CD14-positive monocyte (primary cell): ENCODE data around the gene KCNA10. TPM values are rescaled to one million over a fixed set of nuclear protein-coding genes. Genes with fewer than 3 reads are reported as not detected.

Experiments used
- DNase-seq, 3 donors: peaks; one replicate each; pipeline ENCODE4 v3.0.0-alpha.2; 2011 to 2022
- H2AFZ ChIP-seq: 2 replicates; pipeline ENCODE4 v1.6.0; 2012; ENCODE audit warnings: mild to moderate bottlenecking, low read depth, low read length, inconsistent platforms; ENCODE audit not compliant: insufficient read depth, poor library complexity, severe bottlenecking
- H3K27ac ChIP-seq, 2 donors: 1 replicate in 1 of 2; 2 replicates in 1 of 2; pipeline ENCODE4 v1.5.1; 2012 to 2013; ENCODE audit warnings: low read length in 2 of 2, control low read depth in 1 of 2, inconsistent platforms in 1 of 2, low read depth in 1 of 2, mild to moderate bottlenecking in 1 of 2
- H3K27me3 ChIP-seq, 2 donors: one replicate each; pipeline versions ENCODE4 v1.6.0 to v1.6.1; 2011 to 2013; ENCODE audit warnings: low read length in 2 of 2; ENCODE audit not compliant: control insufficient read depth in 2 of 2, insufficient read depth in 2 of 2
- H3K36me3 ChIP-seq, 2 donors: replicated peaks in 1 of 2; 1 replicate in 1 of 2; 2 replicates in 1 of 2; pipeline versions ENCODE4 v1.5.1 to v1.6.1; 2012 to 2013; ENCODE audit warnings: low read length in 2 of 2, control low read depth in 1 of 2, inconsistent platforms in 1 of 2, mild to moderate bottlenecking in 1 of 2; ENCODE audit not compliant: insufficient read depth in 2 of 2, control insufficient read depth in 1 of 2
- H3K4me1 ChIP-seq, 2 donors: 1 replicate in 1 of 2; 2 replicates in 1 of 2; pipeline versions ENCODE4 v1.5.1 to v1.6.1; 2012 to 2013; ENCODE audit warnings: low read length in 2 of 2, control low read depth in 1 of 2, inconsistent platforms in 1 of 2, mild to moderate bottlenecking in 1 of 2, moderate library complexity in 1 of 2; ENCODE audit not compliant: insufficient read depth in 2 of 2, control insufficient read depth in 1 of 2
- H3K4me2 ChIP-seq: replicated peaks from 2 replicates; pipeline ENCODE3; 2012; ENCODE audit warnings: low read length, moderate library complexity, mild to moderate bottlenecking; ENCODE audit not compliant: poor library complexity, severe bottlenecking; ENCODE audit errors: extremely low read depth
- H3K4me3 ChIP-seq, 3 experiments: fragments of 200-600 bp in 1 of 3; sonication (generic) in 1 of 3; replicated peaks in 1 of 3; 1 replicate in 2 of 3; 2 replicates in 1 of 3; pipeline ENCODE4 v1.5.1; 2011 to 2013; ENCODE audit warnings: low read length in 3 of 3, mild to moderate bottlenecking in 3 of 3, control low read depth in 2 of 3, low read depth in 2 of 3, inconsistent platforms in 1 of 3, moderate library complexity in 1 of 3
- H3K79me2 ChIP-seq: 2 replicates; pipeline ENCODE4 v1.6.0; 2012; ENCODE audit warnings: mild to moderate bottlenecking, control low read depth, inconsistent platforms, low read length, moderate library complexity; ENCODE audit not compliant: insufficient read depth
- H3K9ac ChIP-seq: 2 replicates; pipeline ENCODE4 v1.6.0; 2017; ENCODE audit warnings: low read length, mild to moderate bottlenecking; ENCODE audit not compliant: insufficient read depth, poor library complexity, severe bottlenecking
- H3K9me3 ChIP-seq, 2 donors: replicated peaks in 1 of 2; 1 replicate in 1 of 2; 2 replicates in 1 of 2; pipeline versions ENCODE4 v1.5.1 to v1.6.1; 2012 to 2013; ENCODE audit warnings: low read length in 2 of 2, control low read depth in 1 of 2; ENCODE audit not compliant: control insufficient read depth in 1 of 2, insufficient read depth in 1 of 2
- H4K20me1 ChIP-seq: 2 replicates; pipeline ENCODE4 v1.6.0; 2012; ENCODE audit warnings: mild to moderate bottlenecking, low read length, control low read depth, moderate library complexity; ENCODE audit not compliant: insufficient read depth
- H3K27ac Mint-ChIP-seq, 7 donors: one replicate each; pipeline ENCODE4 v1.8.0; 2020; ENCODE audit warnings: mild to moderate bottlenecking in 7 of 7, mixed read lengths in 7 of 7, moderate library complexity in 6 of 7, inconsistent platforms in 2 of 7
- H3K27me3 Mint-ChIP-seq, 3 donors: one replicate each; pipeline ENCODE4 v1.8.0; 2021 to 2022; ENCODE audit warnings: low read depth in 3 of 3, mild to moderate bottlenecking in 3 of 3, mixed read lengths in 3 of 3, moderate library complexity in 3 of 3, inconsistent platforms in 1 of 3
- H3K36me3 Mint-ChIP-seq, 2 donors: one replicate each; pipeline ENCODE4 v1.8.0; 2020; ENCODE audit warnings: mixed read lengths in 2 of 2, inconsistent platforms in 1 of 2, mild to moderate bottlenecking in 1 of 2
- H3K4me1 Mint-ChIP-seq: one replicate; pipeline ENCODE4 v1.8.0; 2020; ENCODE audit warnings: mild to moderate bottlenecking, mixed read lengths
- H3K4me3 Mint-ChIP-seq, 2 donors: one replicate each; pipeline ENCODE4 v1.8.0; 2020; ENCODE audit warnings: mild to moderate bottlenecking in 2 of 2, mixed read lengths in 2 of 2, moderate library complexity in 1 of 2
- H3K9me3 Mint-ChIP-seq, 7 donors: one replicate each; pipeline ENCODE4 v1.8.0; 2020 to 2022; ENCODE audit warnings: mixed read lengths in 7 of 7, mild to moderate bottlenecking in 6 of 7, moderate library complexity in 6 of 7, inconsistent platforms in 2 of 7
- WGBS: methylation state at CpG from one replicate; pipeline ENCODE4 v1.1.5; 2013; ENCODE audit warnings: missing lambda C conversion rate; ENCODE audit not compliant: insufficient coverage; 5-methylcytosine and 5-hydroxymethylcytosine counted together
- intact Hi-C, 2 donors: fragments of 100-400 bp; cut with micrococcal nuclease; formaldehyde crosslinking; loops; one replicate each; pipeline versions ENCODE4 v1.15.0 to v1.15.1; 2023
- polyA plus RNA-seq, 3 donors: library from polyadenylated mRNA; depleted of rRNA in 1 of 3; unstranded in 2 of 3; stranded (reverse) in 1 of 3; fragments of 300-500 nt in 2 of 3; fragments of >200 nt in 1 of 3; fragmentation: Illumina TruSeq in 2 of 3; gene quantifications; 1 replicate in 2 of 3; 2 replicates in 1 of 3; pipeline ENCODE4 v1.2.3, GENCODE V29; 2012 to 2021
- TF ChIP-seq, protein P1 (sequence below): fragments of 200-600 bp; IDR thresholded peaks from one replicate; pipeline ENCODE4 v1.8.0; 2022; ENCODE audit warnings: antibody characterized with exemption, mild to moderate bottlenecking

The KCNA10 gene
- polyA plus RNA-seq, 3 donors, result not detected

DNA sequence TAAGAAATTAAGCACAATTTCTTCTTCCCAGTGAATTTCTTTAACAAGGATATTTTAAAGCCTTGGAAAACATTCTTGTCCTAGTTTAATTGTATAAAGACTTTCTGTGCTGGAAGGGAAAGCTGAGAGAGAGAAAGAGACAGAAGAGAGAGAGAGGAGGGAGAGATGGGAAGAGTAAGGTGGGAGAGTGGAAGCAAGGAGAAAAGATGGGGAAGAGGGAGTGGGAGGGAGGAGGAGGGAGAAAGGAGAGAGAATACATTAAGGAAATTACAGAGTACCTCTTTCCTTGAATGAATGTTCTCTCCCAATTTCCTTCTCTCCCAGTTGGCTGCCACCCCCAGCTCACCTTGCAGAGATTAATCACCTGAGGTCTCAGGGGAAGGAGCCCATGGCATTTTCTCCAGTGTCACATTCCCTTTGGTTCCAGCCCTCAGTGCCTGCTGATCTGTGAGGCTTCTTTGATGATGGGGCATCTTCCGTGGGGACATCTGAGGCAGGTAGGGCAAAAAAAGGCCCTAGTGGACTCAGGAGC, 32.4 kb upstream of the KCNA10 start:
- Histone ChIP-seq H2AFZ (no peak overlapping the region), H4K20me1 (no peaks in the 10 kb centered on the region), H3K4me3 (no peak overlapping the region), H3K36me3 (no peaks in the 10 kb centered on the region), H3K9ac (no peak overlapping the region), H3K79me2 (no peaks in the 10 kb centered on the region), H3K4me1 (peaks cover 0 to 4% of the 10 kb centered on the region in 2 donors), H3K9me3 (peaks cover 0 to 4% of the 10 kb centered on the region in 2 donors), H3K27ac (no peak overlapping the region), H3K27me3 (peaks cover 21 to 28% of the 10 kb centered on the region in 2 donors), H3K4me2 (no peak overlapping the region)
- peaks cover 0 to 2% (median 0%) of the 10 kb centered on the region in 7 donors for H3K9me3 Mint-ChIP-seq
- intact Hi-C loops, result no loop called here
- H3K36me3 Mint-ChIP-seq, result no peaks in the 10 kb centered on the region
- no CpG with 5 or more reads among the region's 1 CpG for WGBS
- peaks cover 31 to 39% (median 36%) of the 10 kb centered on the region in 3 donors for H3K27me3 Mint-ChIP-seq
- DNase-seq, result no peak
- no peaks in the 10 kb centered on the region for H3K4me1 Mint-ChIP-seq
- no peak overlapping the region for H3K27ac Mint-ChIP-seq
- TF ChIP-seq, protein P1, sequence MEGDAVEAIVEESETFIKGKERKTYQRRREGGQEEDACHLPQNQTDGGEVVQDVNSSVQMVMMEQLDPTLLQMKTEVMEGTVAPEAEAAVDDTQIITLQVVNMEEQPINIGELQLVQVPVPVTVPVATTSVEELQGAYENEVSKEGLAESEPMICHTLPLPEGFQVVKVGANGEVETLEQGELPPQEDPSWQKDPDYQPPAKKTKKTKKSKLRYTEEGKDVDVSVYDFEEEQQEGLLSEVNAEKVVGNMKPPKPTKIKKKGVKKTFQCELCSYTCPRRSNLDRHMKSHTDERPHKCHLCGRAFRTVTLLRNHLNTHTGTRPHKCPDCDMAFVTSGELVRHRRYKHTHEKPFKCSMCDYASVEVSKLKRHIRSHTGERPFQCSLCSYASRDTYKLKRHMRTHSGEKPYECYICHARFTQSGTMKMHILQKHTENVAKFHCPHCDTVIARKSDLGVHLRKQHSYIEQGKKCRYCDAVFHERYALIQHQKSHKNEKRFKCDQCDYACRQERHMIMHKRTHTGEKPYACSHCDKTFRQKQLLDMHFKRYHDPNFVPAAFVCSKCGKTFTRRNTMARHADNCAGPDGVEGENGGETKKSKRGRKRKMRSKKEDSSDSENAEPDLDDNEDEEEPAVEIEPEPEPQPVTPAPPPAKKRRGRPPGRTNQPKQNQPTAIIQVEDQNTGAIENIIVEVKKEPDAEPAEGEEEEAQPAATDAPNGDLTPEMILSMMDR, result no peak
- no peak overlapping the region for H3K4me3 Mint-ChIP-seq

DNA sequence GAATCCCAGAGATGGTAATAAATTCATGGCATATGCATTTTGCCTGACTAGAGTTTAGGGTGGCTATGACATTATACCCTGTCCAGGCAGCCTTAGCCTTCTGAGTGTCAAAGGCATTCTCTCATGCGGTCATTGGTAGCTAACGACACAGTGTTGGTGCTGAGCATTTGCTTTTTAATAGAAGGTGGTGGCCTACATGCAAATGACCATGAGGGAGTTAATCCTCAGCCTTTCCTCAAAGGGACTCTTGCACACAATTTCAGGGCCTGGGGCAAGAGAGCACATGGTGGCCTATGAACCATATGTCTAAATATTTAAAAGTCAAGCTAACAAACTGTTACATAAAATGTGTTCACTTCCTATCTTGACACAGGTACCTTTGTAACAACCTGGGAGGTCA, 30.9 kb upstream of the KCNA10 start:
- H3K4me3 ChIP-seq, result no peak overlapping the region
- no peak overlapping the region for H3K4me3 Mint-ChIP-seq
- no peaks in the 10 kb centered on the region for H3K79me2 ChIP-seq
- peaks cover 19 to 28% (median 24%) of the 10 kb centered on the region in 3 donors for H3K27me3 Mint-ChIP-seq
- no peak overlapping the region for H3K4me2 ChIP-seq
- H4K20me1 ChIP-seq, result no peaks in the 10 kb centered on the region
- H3K27ac ChIP-seq, result no peak overlapping the region
- H3K9me3 Mint-ChIP-seq, result peaks cover 0 to 2% (median 0%) of the 10 kb centered on the region in 7 donors
- H3K4me1 Mint-ChIP-seq, result no peaks in the 10 kb centered on the region
- no peak overlapping the region for H3K9ac ChIP-seq
- no CpG with 5 or more reads among the region's 2 CpGs for WGBS
- H3K36me3 ChIP-seq, result no peaks in the 10 kb centered on the region
- TF ChIP-seq, protein P1, result no peak
- no peak overlapping the region for H2AFZ ChIP-seq
- no peak overlapping the region for H3K27ac Mint-ChIP-seq
- no peaks in the 10 kb centered on the region for H3K9me3 ChIP-seq
- H3K27me3 ChIP-seq, result peaks cover 11 to 14% of the 10 kb centered on the region in 2 donors
- H3K36me3 Mint-ChIP-seq, result no peaks in the 10 kb centered on the region
- intact Hi-C loops, result no loop called here
- DNase-seq, result no peak
- H3K4me1 ChIP-seq, result no peaks in the 10 kb centered on the region
